Measurements from ENCODE around the gene SPINT2. TPM values are rescaled to one million over a fixed set of nuclear protein-coding genes. Genes with fewer than 3 reads are reported as not detected.
"Not testable (repeated sequence)": the region's sequence is repeated elsewhere in the genome, so short reads cannot be mapped to it uniquely, and the experiment has no call there.

SPINT2 gene
- 13.8 TPM for total RNA-seq
- long read RNA-seq, transcript SPINT2-201 (7 exons, 1,802 nt) = major isoform, 56 of 69 reads
- long read RNA-seq, partial matches to known transcripts = 1 of 69 reads
- long read RNA-seq, other reads (novel, unspliced or antisense) = 11 of 69 reads

- DNase-seq (ENCODE audit: low spot score) = no peak
Measured at GRCh38 chr19:38264486-38265212, at the start of gene SPINT2. Gene SPINT2, plus strand, starts transcription at chr19:38264573. Its CDS starts 320 bp downstream, at chr19:38264893.

GRCh38 chr19:38216785-38217641 is 47.4 kb upstream of the SPINT2 start:
- no peak for DNase-seq (ENCODE audit: low spot score)

- no peak for DNase-seq (ENCODE audit: low spot score)
Measured at GRCh38 chr19:38218204-38218603, 46.2 kb upstream of the SPINT2 start.

GRCh38 chr19:38219221-38219620 is 45.2 kb upstream of the SPINT2 start:
- DNase-seq (ENCODE audit: low spot score) = no peak

- no peak for DNase-seq (ENCODE audit: low spot score)
Measured at GRCh38 chr19:38221421-38221820, 43.0 kb upstream of the SPINT2 start.

GRCh38 chr19:38221919-38222830 is 42.2 kb upstream of the SPINT2 start:
- no peak for DNase-seq (ENCODE audit: low spot score)

- DNase-seq (ENCODE audit: low spot score) = no peak
Measured at GRCh38 chr19:38223119-38223523, 41.3 kb upstream of the SPINT2 start.

- no peak for DNase-seq (ENCODE audit: low spot score)
Measured at GRCh38 chr19:38223617-38224013, 40.8 kb upstream of the SPINT2 start.

- DNase-seq (ENCODE audit: low spot score) = no peak
Measured at GRCh38 chr19:38224014-38224862, 40.1 kb upstream of the SPINT2 start, which contains the start of gene DPF1. Gene DPF1, minus strand, starts transcription at chr19:38224222. Its CDS starts 80 bp downstream, at chr19:38224142.

GRCh38 chr19:38224863-38225218 is 39.5 kb upstream of the SPINT2 start:
- not testable (repeated sequence) for DNase-seq (ENCODE audit: low spot score)

- DNase-seq (ENCODE audit: low spot score) = no peak
Measured at GRCh38 chr19:38227287-38228004, 36.9 kb upstream of the SPINT2 start.

GRCh38 chr19:38228005-38228377 is 36.4 kb upstream of the SPINT2 start:
- no peak for DNase-seq (ENCODE audit: low spot score)

- no peak for DNase-seq (ENCODE audit: low spot score)
Measured at GRCh38 chr19:38228491-38229439, 35.6 kb upstream of the SPINT2 start.

- no peak for DNase-seq (ENCODE audit: low spot score)
Measured at GRCh38 chr19:38229585-38230073, 34.7 kb upstream of the SPINT2 start.

- DNase-seq (ENCODE audit: low spot score) = not testable (repeated sequence)
Measured at GRCh38 chr19:38230506-38231133, 33.8 kb upstream of the SPINT2 start.

GRCh38 chr19:38231918-38232317 is 32.5 kb upstream of the SPINT2 start:
- DNase-seq (ENCODE audit: low spot score) = no peak

- no peak for DNase-seq (ENCODE audit: low spot score)
Measured at GRCh38 chr19:38233740-38234251, 30.6 kb upstream of the SPINT2 start.
